NCI-H2227 (cell line): ENCODE results near the gene CMKLR1.
A peak's percentile ranks its signal among the peaks of the same experiment; 100 is the strongest.

ENCODE experiments used
- DNase-seq: peaks from one replicate; lab custom pipeline; 2025; ENCODE audit not compliant: unreplicated experiment; lab: John Stamatoyannopoulos, UW

CMKLR1 gene

DNA sequence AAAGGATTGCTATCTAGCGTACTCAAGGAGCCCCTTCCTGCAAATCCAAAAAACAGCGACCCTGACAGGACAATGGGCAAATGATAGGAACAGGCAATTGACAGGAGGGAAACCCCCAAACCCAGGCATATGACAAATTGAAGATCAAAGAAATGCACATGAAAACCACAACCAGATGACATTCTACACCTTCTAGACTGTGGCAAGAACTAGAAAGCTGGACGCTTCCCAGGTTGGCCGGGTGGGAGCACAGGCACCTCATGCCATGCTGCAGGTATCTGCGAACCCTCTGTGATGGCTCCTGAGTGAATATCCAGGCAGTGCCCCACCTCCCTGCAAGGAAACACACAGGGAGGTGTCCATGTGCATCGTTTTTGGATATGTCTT is 37.1 kb downstream of the CMKLR1 start:
- DNase-seq, result no peak

DNA sequence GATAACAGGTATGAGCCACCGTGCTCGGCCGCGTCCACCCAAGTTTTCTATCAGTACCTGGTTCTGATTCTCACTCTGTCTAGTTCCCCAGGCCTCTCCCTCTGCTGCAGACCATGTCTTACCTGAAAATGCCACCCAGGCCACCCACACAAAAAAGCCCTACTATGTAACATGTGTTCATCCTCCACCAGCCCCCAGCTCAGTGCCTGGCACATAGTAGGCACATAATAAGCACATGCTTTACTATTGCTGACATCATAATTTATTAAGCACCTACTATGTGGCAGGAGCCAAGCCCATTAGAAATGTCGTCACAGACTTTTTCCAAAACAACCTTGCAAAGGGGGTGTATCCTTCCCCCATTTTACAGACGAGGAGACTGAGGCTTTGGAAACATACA is 37.8 kb downstream of the CMKLR1 start:
- no peak for DNase-seq

GRCh38 chr12:108299980-108300696 is 39.0 kb downstream of the CMKLR1 start:
- no peak for DNase-seq

DNA sequence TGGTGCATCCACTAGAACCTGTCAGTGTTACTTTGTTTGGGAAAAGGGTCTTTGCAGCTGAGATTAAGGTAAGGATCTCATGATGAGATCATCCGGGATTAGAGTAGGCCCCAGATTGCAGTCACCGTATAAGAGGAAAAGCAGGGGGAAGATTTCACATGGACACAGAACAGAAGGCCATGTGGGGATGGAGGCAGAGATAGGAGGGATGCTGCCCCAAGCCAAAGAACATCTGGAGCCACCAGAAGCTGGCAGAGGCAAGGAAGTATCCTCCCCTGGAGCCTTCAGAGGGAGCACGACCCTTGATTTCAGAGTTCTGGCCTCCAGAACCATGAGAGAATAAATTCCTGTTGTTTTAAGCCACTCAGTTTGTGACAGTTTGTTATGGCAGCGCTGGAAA is 39.6 kb downstream of the CMKLR1 start:
- DNase-seq, result no peak

DNA sequence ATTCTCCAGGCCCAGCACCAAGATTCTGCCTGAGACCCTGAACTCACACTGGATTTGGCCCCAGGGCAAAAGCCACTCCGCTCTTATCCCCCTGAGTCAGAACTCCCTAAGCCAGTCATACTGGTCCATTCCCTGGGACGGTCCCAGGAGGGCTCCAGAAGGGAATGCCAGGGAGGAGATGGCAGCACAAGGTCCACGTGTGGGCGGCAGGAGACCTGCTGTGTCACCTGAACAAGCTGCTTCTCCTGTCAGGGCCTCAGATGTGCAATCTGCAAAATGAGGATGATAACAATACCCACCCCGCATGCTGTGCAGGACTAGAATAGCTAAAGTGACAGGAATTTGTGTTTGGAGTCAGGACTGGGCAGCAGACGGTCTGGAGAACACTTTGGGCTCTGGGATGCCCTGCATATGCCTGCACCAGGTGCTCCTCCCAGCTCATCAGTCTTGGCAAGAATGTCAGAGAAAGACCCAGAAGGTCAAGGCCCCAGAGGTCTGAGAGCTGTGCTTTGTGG is 40.3 kb downstream of the CMKLR1 start:
- no peak for DNase-seq

GRCh38 chr12:108297895-108298760 is 41.0 kb downstream of the CMKLR1 start:
- DNase-seq, result no peak

GRCh38 chr12:108297424-108297823 is 41.7 kb downstream of the CMKLR1 start:
- no peak for DNase-seq

- no peak for DNase-seq
Measured at GRCh38 chr12:108296945-108297344, 42.2 kb downstream of the CMKLR1 start.

DNA sequence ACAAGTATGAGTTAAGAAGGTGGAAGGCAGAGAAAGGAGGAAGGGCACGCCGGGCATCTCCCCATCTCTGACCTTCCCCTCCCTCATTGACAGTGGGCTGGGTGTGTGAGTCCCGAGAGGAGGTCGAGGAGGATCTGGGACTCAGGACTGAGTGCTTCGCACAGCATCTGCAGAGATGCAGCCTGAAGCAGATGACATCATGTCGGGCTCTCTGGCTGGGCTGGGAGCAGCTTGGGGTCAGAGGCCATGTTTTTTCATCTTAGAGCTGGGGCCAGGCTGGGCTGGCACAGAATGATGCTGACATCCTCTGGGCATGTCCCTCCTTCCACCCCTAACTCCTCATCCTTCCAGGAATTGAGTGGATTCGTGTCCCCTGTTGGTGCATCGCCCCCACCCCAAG is 43.5 kb downstream of the CMKLR1 start:
- peak; percentile 18 for DNase-seq

DNA sequence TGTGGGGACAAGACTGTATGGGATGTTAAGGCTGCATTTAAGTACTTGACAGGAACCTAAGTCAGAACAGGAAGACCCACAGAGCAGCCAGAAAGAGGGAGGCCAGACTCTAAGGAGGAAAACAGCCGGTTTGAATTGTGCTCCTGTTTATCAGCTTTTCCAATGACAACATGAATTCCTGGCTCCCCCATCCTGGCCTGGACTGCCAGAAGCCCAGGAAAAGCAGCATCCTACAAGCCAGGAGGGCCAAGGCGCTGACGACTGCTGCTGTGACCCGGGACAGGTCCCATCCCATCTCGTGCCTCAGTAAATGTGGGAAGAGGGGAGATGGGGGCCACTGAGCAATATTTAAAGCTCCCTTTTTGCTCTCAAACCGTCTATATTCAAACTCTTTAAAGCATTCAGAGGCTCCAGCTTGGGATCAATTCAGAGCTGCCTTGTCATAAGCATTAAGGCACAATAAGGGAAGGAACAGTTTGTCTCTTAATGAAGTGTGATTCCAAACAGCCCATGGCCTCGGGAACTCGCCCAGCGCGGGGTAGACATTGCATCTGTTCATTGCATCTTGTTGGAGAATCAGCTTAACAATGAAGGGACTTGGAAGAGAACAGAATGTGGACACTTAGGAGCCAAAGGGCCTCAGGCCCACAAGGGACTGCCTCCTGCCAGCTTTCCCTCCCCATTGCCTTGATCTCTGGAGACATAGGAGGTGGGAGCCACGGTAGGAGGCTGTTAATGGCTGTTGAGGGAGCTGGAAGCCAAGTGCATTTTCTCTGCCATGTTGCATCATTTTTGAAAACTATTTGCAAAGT is 49.6 kb downstream of the CMKLR1 start:
- DNase-seq, result no peak

GRCh38 chr12:108287227-108287626 is 51.9 kb downstream of the CMKLR1 start:
- DNase-seq, result no peak

GRCh38 chr12:108285016-108285415 is 54.1 kb downstream of the CMKLR1 start:
- DNase-seq, result no peak

- no peak for DNase-seq
Measured at GRCh38 chr12:108284163-108284562, 54.9 kb downstream of the CMKLR1 start.

DNA sequence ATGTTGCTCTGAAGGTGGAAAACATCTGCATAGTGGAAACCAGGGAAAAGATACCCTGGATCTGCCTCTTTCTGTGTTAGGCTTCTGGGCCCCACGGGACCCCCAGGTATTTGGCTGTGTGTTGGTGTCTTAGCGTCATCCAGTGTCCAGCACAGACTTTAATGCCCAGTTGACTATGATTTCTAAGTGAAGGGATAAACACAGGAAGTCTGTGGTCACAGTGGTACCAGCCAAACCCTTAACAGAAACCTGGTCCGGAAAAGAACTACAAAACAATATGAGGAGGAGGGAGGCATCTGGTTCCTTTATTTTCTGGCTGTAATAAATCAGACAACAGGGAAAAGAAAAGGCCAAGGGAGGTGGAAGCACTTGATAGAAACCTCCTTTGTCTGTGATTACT is 56.4 kb downstream of the CMKLR1 start:
- DNase-seq, result no peak

- DNase-seq, result no peak
Measured at GRCh38 chr12:108282160-108282559, 57.0 kb downstream of the CMKLR1 start.

GRCh38 chr12:108277613-108278012 is 61.5 kb downstream of the CMKLR1 start:
- no peak for DNase-seq

DNA sequence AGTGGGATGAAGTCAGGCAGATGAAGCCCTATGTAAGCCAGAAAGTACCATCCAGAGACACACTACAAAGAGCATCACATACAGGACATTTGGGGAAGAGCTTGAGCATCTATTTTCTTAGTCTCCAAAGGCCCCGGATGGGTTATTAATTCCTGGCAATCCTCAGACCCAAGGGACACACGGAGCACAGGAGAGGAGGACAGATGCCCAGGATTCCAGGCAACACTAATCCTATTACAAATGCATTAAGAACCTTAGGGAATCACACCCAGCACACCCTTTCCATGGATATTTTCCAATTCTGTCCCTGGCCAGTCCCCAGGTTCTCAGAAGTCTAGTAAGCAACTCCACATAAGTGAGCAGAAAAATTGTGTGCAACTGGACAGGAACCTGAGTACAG is 65.9 kb downstream of the CMKLR1 start:
- no peak for DNase-seq

GRCh38 chr12:108271951-108272872 is 66.9 kb downstream of the CMKLR1 start:
- peak; percentile 77 for DNase-seq

- DNase-seq, result no peak
Measured at GRCh38 chr12:108270849-108271143, 68.3 kb downstream of the CMKLR1 start.

DNA sequence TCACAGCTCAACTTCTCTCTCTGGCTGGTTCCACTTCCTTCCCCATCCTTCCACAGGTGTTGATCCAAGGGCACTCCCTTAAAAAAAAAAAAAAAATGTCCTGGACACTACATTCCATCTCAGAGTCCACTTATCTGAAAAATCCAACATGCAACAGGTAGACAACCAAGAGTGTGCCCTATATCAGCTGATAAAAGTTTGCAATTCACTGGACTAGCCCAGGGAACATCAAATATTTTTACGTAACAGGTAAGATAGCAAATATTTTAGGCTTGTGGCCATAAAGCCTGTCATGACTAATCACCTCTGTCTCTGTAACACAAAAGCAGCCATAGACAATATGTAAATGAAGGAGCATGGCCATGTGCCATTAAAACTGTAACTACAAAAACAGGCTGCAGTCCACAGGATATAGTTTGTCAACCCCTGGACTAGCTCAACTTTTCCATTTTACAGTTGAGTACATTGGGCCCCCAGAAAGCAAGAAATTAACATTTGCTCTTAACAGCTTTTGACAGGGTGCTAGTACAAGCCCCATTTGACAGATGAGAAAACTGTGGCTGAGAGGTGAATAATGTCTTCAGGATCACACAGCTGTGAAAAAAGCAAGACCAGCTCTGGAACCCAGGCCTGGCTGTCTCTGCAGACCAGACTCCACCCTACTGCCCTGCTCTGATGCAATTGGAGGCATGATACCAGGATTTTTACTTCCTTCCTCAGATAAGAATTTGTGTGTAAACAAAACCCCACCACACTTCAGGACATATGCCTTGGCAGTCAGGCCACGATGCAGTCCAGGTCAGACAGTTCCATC is 68.9 kb downstream of the CMKLR1 start:
- no peak for DNase-seq
